Psoas muscle (tissue), 8 donors: ENCODE results near the gene INTS2. TPM values are rescaled to one million over a fixed set of nuclear protein-coding genes. Genes with fewer than 3 reads are reported as not detected.

Experiments used
- ATAC-seq, 4 donors: fragments of 200-7000 bp; cut with Tn5 transposase; one replicate each; pipeline ENCODE4 v1.9.1; 2020; ENCODE audit warnings: moderate library complexity in 3 of 4, mild to moderate bottlenecking in 2 of 4
- DNase-seq, 2 donors: peaks; one replicate each; pipeline ENCODE4 v3.0.0-alpha.2; 2020
- H3K27ac ChIP-seq: fragments of 200-600 bp; one replicate; pipeline ENCODE4 v1.8.0; 2022
- H3K27me3 ChIP-seq, 3 donors: fragments of 200-600 bp in 1 of 3; one replicate each; pipeline versions ENCODE4 v1.6.1 to v1.8.0; 2013 to 2022; ENCODE audit warnings: low read length in 2 of 3, mild to moderate bottlenecking in 2 of 3, moderate library complexity in 1 of 3; ENCODE audit not compliant: insufficient read depth in 3 of 3
- H3K36me3 ChIP-seq, 2 donors: fragments of 200-600 bp in 1 of 2; one replicate each; pipeline versions ENCODE4 v1.6.1 to v1.8.0; 2013 to 2022; ENCODE audit warnings: low read depth in 1 of 2, mild to moderate bottlenecking in 1 of 2, moderate library complexity in 1 of 2; ENCODE audit not compliant: insufficient read depth in 1 of 2
- H3K4me1 ChIP-seq: fragments of 200-600 bp; one replicate; pipeline ENCODE4 v1.8.0; 2022
- H3K4me3 ChIP-seq: fragments of 200-600 bp; one replicate; pipeline ENCODE4 v1.8.0; 2022; ENCODE audit warnings: mild to moderate bottlenecking
- H3K9me3 ChIP-seq: fragments of 200-600 bp; one replicate; pipeline ENCODE4 v1.8.0; 2022
- CTCF ChIP-seq: fragments of 200-600 bp; IDR thresholded peaks from one replicate; pipeline ENCODE4 v1.8.0; 2022; ENCODE audit warnings: antibody characterized with exemption
- WGBS, 3 donors: extraction: QIAGEN DNeasy Blood & Tissue Kit; methylation state at CpG; one replicate each; pipeline versions ENCODE4 v1.1.6 to v1.1.7; 2013; 5-methylcytosine and 5-hydroxymethylcytosine counted together
- intact Hi-C, 2 donors: fragments of 100-400 bp; cut with DNase I; formaldehyde crosslinking; loops; one replicate each; pipeline versions ENCODE4 v1.11.0 to v1.14.2; 2022
- polyA plus RNA-seq, 3 donors: library from polyadenylated mRNA; stranded (reverse); fragments of 200-250 nt; gene quantifications; one replicate each; pipeline ENCODE4 v1.2.3, GENCODE V29; 2013
- total RNA-seq, 4 donors: library from RNA; stranded (reverse); fragmentation: NEBNext Ultra II Directional in 2 of 4; extraction: Animal tissue kit (Norgen Biotek cat#: 25700) in 2 of 4; gene quantifications; one replicate each; pipeline versions ENCODE4 v1.2.1 to v1.2.4, GENCODE V29; 2021 to 2023
- donor health status: healthy with polysubstance abuse.
- donor health status: DM: no; HTN: no; CAD: no; lungs with moderate emphysema.
- donor health status: Bipolar disorder and iron deficiency.
- donor health status: healthy.
- donor health status: DM: yes; HTN: yes; CAD: no.
- donor health status: DM: no; HTN: no; CAD: no.
- donor health status: DM: no; HTN: no; CAD: no.
- donor health status: DM: yes; HTN: yes; CAD: no.

The INTS2 gene
- total and polyA plus RNA-seq, 7 donors: 1.3 to 8.0 (median 6.6) TPM

- ATAC-seq: no peak
- Histone ChIP-seq H3K4me3 (no peak overlapping the region), H3K36me3 (peaks cover 0 to 88% of the 10 kb centered on the region in 2 donors), H3K4me1 (no peaks in the 10 kb centered on the region), H3K27ac (no peak overlapping the region), H3K27me3 (no peaks in the 10 kb centered on the region), H3K9me3 (no peaks in the 10 kb centered on the region)
- DNase-seq: no peak
- 49 to 85% (median 73%) methylated on average over 1 of the region's 1 CpG for WGBS, 3 donors
- TF ChIP-seq CTCF: no peak
- intact Hi-C loops: no loop called here
Observed at GRCh38 chr17:61875285-61875684, 52.5 kb downstream of the INTS2 start.

GRCh38 chr17:61874075-61874474 lies 53.7 kb downstream of the INTS2 start:
- DNase-seq (no peak), ATAC-seq (no peak)
- Histone ChIP-seq H3K27me3 (no peaks in the 10 kb centered on the region), H3K9me3 (no peaks in the 10 kb centered on the region), H3K36me3 (peaks cover 0 to 93% of the 10 kb centered on the region in 2 donors), H3K27ac (no peak overlapping the region), H3K4me1 (no peaks in the 10 kb centered on the region), H3K4me3 (no peak overlapping the region)
- TF ChIP-seq CTCF: no peak
- intact Hi-C loops: no loop called here
- WGBS, 3 donors: 85 to 94% (median 93%) methylated on average over 2 of the region's 2 CpGs

GRCh38 chr17:61872099-61872498 lies 55.7 kb downstream of the INTS2 start:
- no peak for ATAC-seq
- Histone ChIP-seq H3K36me3 (peaks cover 0 to 98% of the 10 kb centered on the region in 2 donors), H3K27ac (no peak overlapping the region), H3K4me3 (no peak overlapping the region), H3K27me3 (no peaks in the 10 kb centered on the region), H3K4me1 (no peaks in the 10 kb centered on the region), H3K9me3 (no peaks in the 10 kb centered on the region)
- TF ChIP-seq CTCF: no peak
- WGBS, 3 donors: 97 to 98% (median 98%) methylated on average over 3 of the region's 3 CpGs
- intact Hi-C loops: no loop called here
- no peak for DNase-seq

- no peak for DNase-seq
- peaks cover 0 to 79% of the 10 kb centered on the region in 2 donors for H3K36me3 ChIP-seq
- no peak for ATAC-seq
Observed at GRCh38 chr17:61869138-61869537, 58.6 kb downstream of the INTS2 start.

More at GRCh38 chr17:61869138-61869537, 58.6 kb downstream of the INTS2 start:
- intact Hi-C loops: no loop called here
- Histone ChIP-seq H3K27me3 (no peaks in the 10 kb centered on the region), H3K4me1 (peaks cover under 1% of the 10 kb centered on the region), H3K9me3 (no peaks in the 10 kb centered on the region), H3K27ac (no peak overlapping the region), H3K4me3 (no peak overlapping the region)
- TF ChIP-seq CTCF: no peak
- 91 to 94% (median 92%) methylated on average over 3 of the region's 3 CpGs for WGBS, 3 donors
